K562 (cell line): Measurements from ENCODE around the gene IPO5. TPM values are rescaled to one million over a fixed set of nuclear protein-coding genes. Genes with fewer than 3 reads are reported as not detected.

ENCODE experiments used
- ATAC-seq: fragments of 200-7000 bp; cut with Tn5 transposase; 3 replicates; pipeline ENCODE4 v1.9.1; 2020; ENCODE audit warnings: moderate library complexity
- BruUV-seq: library from RNA; stranded (reverse); fragments of 400-500 nt; replicated peaks from 2 replicates; lab custom pipeline; 2021; lab: Mats Ljungman, UMichigan
- CTCF ChIA-PET: fragments of 300-600 bp; formaldehyde crosslinking; extraction: SDS; loops from one replicate; lab custom pipeline; 2021; ENCODE audit warnings: low intra/inter-chr PET ratio; lab: Yijun Ruan, JAX
- POLR2A ChIA-PET: fragments of 300-600, 350-650 bp; sonication (Branson Sonifier 250); formaldehyde crosslinking; extraction: SDS; loops from one replicate; lab custom pipeline; 2021; ENCODE audit warnings: antibody characterized with exemption, inconsistent platforms; lab: Yijun Ruan, JAX
- DNase-seq, 4 experiments: peaks; one replicate each; pipeline versions ENCODE4 v3.0.0 to v3.0.0-alpha.2; 2011 to 2018; ENCODE audit warnings: low spot score in 3 of 4, mixed read lengths in 3 of 4; ENCODE audit errors: extremely low read depth in 1 of 4
- FAIRE-seq: peaks from 2 replicates; lab custom pipeline; 2011; peaks lifted over from hg19 to GRCh38; lab: Jason Lieb, UNC
- H2AFZ ChIP-seq: 2 replicates; pipeline ENCODE4 v1.6.0; 2011; ENCODE audit warnings: low read depth, low read length, control low read depth, inconsistent platforms
- H3K27ac ChIP-seq: fragments of 200-600 bp; 3 replicates; pipeline ENCODE4 v1.8.0; 2011; ENCODE audit warnings: low read depth, mild to moderate bottlenecking, control low read depth, inconsistent platforms, low read length, moderate library complexity, mixed read lengths; ENCODE audit errors: extremely low read depth
- H3K27me3 ChIP-seq, 2 experiments: fragments of 300-600 bp in 1 of 2; 2 replicates in 1 of 2; 3 replicates in 1 of 2; pipeline versions ENCODE4 v1.6.0 to v1.8.0; 2011; ENCODE audit warnings: inconsistent platforms in 2 of 2, low read length in 2 of 2, mild to moderate bottlenecking in 1 of 2, mixed read lengths in 1 of 2, moderate library complexity in 1 of 2; ENCODE audit not compliant: control insufficient read depth in 2 of 2, insufficient read depth in 2 of 2
- H3K36me3 ChIP-seq: fragments of 300-600 bp; 3 replicates; pipeline ENCODE4 v1.8.0; 2011; ENCODE audit warnings: mild to moderate bottlenecking, low read length, inconsistent platforms; ENCODE audit not compliant: control insufficient read depth, insufficient read depth
- H3K4me1 ChIP-seq, 2 experiments: fragments of 200-600 bp in 1 of 2; replicated peaks in 1 of 2; 2 replicates in 1 of 2; 3 replicates in 1 of 2; pipeline versions ENCODE4 v1.5.1 to v1.8.0; 2011; ENCODE audit warnings: inconsistent platforms in 2 of 2, low read length in 2 of 2, mild to moderate bottlenecking in 1 of 2, mixed read lengths in 1 of 2, moderate library complexity in 1 of 2; ENCODE audit not compliant: control insufficient read depth in 2 of 2, insufficient read depth in 2 of 2
- H3K4me2 ChIP-seq: 2 replicates; pipeline ENCODE4 v1.6.1; 2011; ENCODE audit warnings: low read length, control low read depth, inconsistent platforms, mixed read lengths; ENCODE audit not compliant: insufficient read depth
- H3K4me3 ChIP-seq: fragments of 200-600 bp; sonication (generic), shearing (Covaris generic); 2 replicates; pipeline ENCODE4 v1.5.1; 2016; ENCODE audit warnings: control low read depth, inconsistent platforms
- H3K79me2 ChIP-seq: fragments of 200-600 bp; 3 replicates; pipeline ENCODE4 v1.8.0; 2011; ENCODE audit warnings: low read length, inconsistent platforms; ENCODE audit not compliant: control insufficient read depth, insufficient read depth
- H3K9ac ChIP-seq, 2 experiments: 2 replicates each; pipeline versions ENCODE4 v1.6.0 to v1.6.1; 2011; ENCODE audit warnings: low read depth in 2 of 2, low read length in 2 of 2, control low read depth in 1 of 2, inconsistent platforms in 1 of 2, mild to moderate bottlenecking in 1 of 2, mixed read lengths in 1 of 2; ENCODE audit not compliant: insufficient read depth in 1 of 2
- H3K9me1 ChIP-seq: one replicate; pipeline ENCODE4 v1.6.0; 2011; ENCODE audit warnings: inconsistent platforms, mild to moderate bottlenecking, low read length, moderate library complexity; ENCODE audit not compliant: control insufficient read depth, insufficient read depth
- H3K9me3 ChIP-seq: replicated peaks from 2 replicates; pipeline ENCODE4 v1.5.1; 2011; ENCODE audit warnings: low read depth, low read length, inconsistent platforms; ENCODE audit not compliant: control insufficient read depth, insufficient read depth
- H4K20me1 ChIP-seq: replicated peaks from 2 replicates; pipeline ENCODE4 v1.6.1; 2011; ENCODE audit warnings: low read length, inconsistent platforms, mixed read lengths; ENCODE audit not compliant: control insufficient read depth, insufficient read depth
- CTBP1 ChIP-seq: fragments of 450-650 bp; IDR thresholded peaks from 2 replicates; pipeline ENCODE4 v1.6.1; 2016; ENCODE audit warnings: borderline replicate concordance
- HDAC6 ChIP-seq: IDR thresholded peaks from 2 replicates; pipeline ENCODE4 v1.6.1; 2012; ENCODE audit warnings: low read depth, mild to moderate bottlenecking, control low read depth, inconsistent platforms, low read length, moderate library complexity
- HNRNPLL ChIP-seq: fragments of 200-400 bp; formaldehyde crosslinking; IDR thresholded peaks from 2 replicates; pipeline ENCODE4 v1.6.1; 2017; ENCODE audit warnings: low read length, low read depth, mild to moderate bottlenecking; ENCODE audit not compliant: poor library complexity, severe bottlenecking
- MYC ChIP-seq, 2 experiments: fragments of 250-450 bp in 1 of 2; sonication (Bioruptor Pico) in 1 of 2; IDR thresholded peaks; 2 replicates each; pipeline versions ENCODE4 v1.5.1 to v1.6.1; 2012 to 2021; ENCODE audit warnings: low read depth in 2 of 2, borderline replicate concordance in 1 of 2, improper control_type of control experiment in 1 of 2, low read length in 1 of 2, mild to moderate bottlenecking in 1 of 2, moderate library complexity in 1 of 2
- REST ChIP-seq, 2 experiments: fragments of 450-650 bp; formaldehyde crosslinking in 1 of 2; IDR thresholded peaks; 2 replicates each; pipeline versions ENCODE4 v1.4.0 to v1.6.1; 2014 to 2020; ENCODE audit warnings: mild to moderate bottlenecking in 2 of 2, borderline replicate concordance in 1 of 2, low read depth in 1 of 2
- SMC3 ChIP-seq: conservative IDR thresholded peaks from 2 replicates; pipeline ENCODE4 v1.6.1; 2011; ENCODE audit warnings: low read depth, low read length, improper control_type of control experiment; ENCODE audit not compliant: insufficient read depth
- STAT6 ChIP-seq: sonication (generic); formaldehyde crosslinking; IDR thresholded peaks from 2 replicates; pipeline ENCODE4 v1.8.1; 2023; ENCODE audit warnings: mild to moderate bottlenecking, missing genetic modification reagents
- WGBS: fragments of 100-300 bp; shearing (Covaris generic); methylation state at CpG from one replicate; pipeline ENCODE4 v1.1.6; 2016; ENCODE audit warnings: low coverage, mixed read lengths; ENCODE audit not compliant: insufficient coverage; ENCODE audit errors: missing lambda C conversion rate; 5-methylcytosine and 5-hydroxymethylcytosine counted together
- in situ Hi-C: fragments of 300-500 bp; cut with MboI; formaldehyde crosslinking; loops from 4 replicates; pipeline ENCODE4 v1.15.0; 2018; ENCODE audit warnings: inconsistent platforms, mixed read lengths
- intact Hi-C: fragments of 100-400 bp; cut with micrococcal nuclease; formaldehyde crosslinking; loops from 2 replicates; pipeline ENCODE4 v1.14.2; 2022
- polyA plus RNA-seq, 8 experiments: library from polyadenylated mRNA; depleted of rRNA in 4 of 8; stranded (reverse) in 5 of 8; unstranded in 3 of 8; fragments of >200 nt; fragmentation: Nextera tagmentation in 2 of 8; fragmentation: Illumina TruSeq in 1 of 8; extraction: Ambion mirVana in 2 of 8; extraction: Trizol in 1 of 8; gene quantifications; 2 replicates each; pipeline versions ENCODE4 v1.2.1 to v1.2.3, GENCODE V29; 2011 to 2014; ENCODE audit warnings: inconsistent platforms in 1 of 8, missing spikeins in 1 of 8
- total RNA-seq, 7 experiments: library from RNA; depleted of rRNA in 6 of 7; stranded (reverse); fragments of >200 nt in 6 of 7; fragmentation: Illumina TruSeq in 2 of 7; extraction: Trizol in 2 of 7; gene quantifications; 2 replicates each; pipeline versions ENCODE4 v1.2.1 to v1.2.3, GENCODE V29; 2011 to 2021; ENCODE audit warnings: low replicate concordance in 1 of 7

IPO5 gene
- total and polyA plus RNA-seq, 9 of the 15 experiments (the other 6 are each of a cell fraction or from before 2014, with no cell fraction given), result 45.8 to 206 (median 134) TPM

GRCh38 chr13:97911311-97912138 lies 42.0 kb upstream of the IPO5 start:
- intact Hi-C loops, result loop anchor here (1.0 kb wide), 1 partner anchor 56 kb away; no protein-coding TSS in a partner anchor
- TF ChIP-seq HDAC6 (no peak), HNRNPLL (no peak), STAT6 (CRISPR knock-in tag) (no peak), REST (IDR thresholded peaks at IDR 0.05; ENCODE audit: borderline replicate concordance) (peak; percentile 55; the same call in 1 of the 2 replicates), REST (CRISPR knock-in tag; IDR thresholded peaks at IDR 0.05; ENCODE audit: low read depth) (no peak), MYC (IDR thresholded peaks at IDR 0.05; ENCODE audit: low read depth, low read length) (no peak), MYC (CRISPR knock-in tag; IDR thresholded peaks at IDR 0.05; ENCODE audit: borderline replicate concordance, low read depth) (no peak), CTBP1 (0 out of 2 replicates have a peak, but pooled peaks have one; percentile 16), SMC3 (peak; percentile 33; the same call in 1 of the 2 replicates)

More at GRCh38 chr13:97911311-97912138, 42.0 kb upstream of the IPO5 start:
- H4K20me1 ChIP-seq, result no peaks in the 10 kb centered on the region
- no peak overlapping the region for H3K4me2 ChIP-seq
- no peak overlapping the region for H3K4me3 ChIP-seq
- H2AFZ ChIP-seq, result no peak overlapping the region
- H3K9me3 ChIP-seq, result no peaks in the 10 kb centered on the region
- no TSS peak for BruUV-seq
- no peak overlapping the region for H3K9ac ChIP-seq
- no peaks in the 10 kb centered on the region for H3K27me3 ChIP-seq
- ChIA-PET CTCF (interaction anchor here (1.3 to 2.5 kb wide), 2 partner anchors 56 to 61 kb away, joined by 5 to 17 read pairs; no protein-coding TSS in a partner anchor), POLR2A (interaction anchor here (0.9 to 1.2 kb wide), 2 partner anchors 54 to 55 kb away, joined by 4 read pairs; no protein-coding TSS in a partner anchor)
- 0% methylated on average over 7 of the region's 7 CpGs for WGBS
- no peaks in the 10 kb centered on the region for H3K9me1 ChIP-seq
- DNase-seq (peak; percentile 13 to 22 (median 15)), ATAC-seq (peak; percentile 75; the same call in 2 of the 3 replicates), FAIRE-seq (no peak)
- H3K4me1 ChIP-seq, result no peaks in the 10 kb centered on the region
- no peak overlapping the region for H3K27ac ChIP-seq
- H3K79me2 ChIP-seq, result no peaks in the 10 kb centered on the region
- in situ Hi-C loops, result no loop called here
- no peaks in the 10 kb centered on the region for H3K36me3 ChIP-seq
